ENCODE data around the gene TES.

TES gene

GRCh38 chr7:116265881-116266280 lies 55.5 kb downstream of the TES start:
- no peak overlapping the region for H3K4me3 ChIP-seq (replicated peaks; ENCODE audit: insufficient read depth, low read length)
- H3K27ac ChIP-seq (replicated peaks): no peak overlapping the region
- H3K27me3 ChIP-seq (ENCODE audit: insufficient read depth, poor library complexity, severe bottlenecking): no peaks in the 10 kb centered on the region
- DNase-seq (ENCODE audit: low read depth in 1 of 2, low spot score in 1 of 2): no peak
- TF ChIP-seq CTCF (IDR thresholded peaks at IDR 0.05; ENCODE audit: insufficient read depth, low read length) (no peak), GABPA (IDR thresholded peaks at IDR 0.05; ENCODE audit: low read depth) (no peak), POLR2AphosphoS5 (IDR thresholded peaks at IDR 0.05; ENCODE audit: low read depth) (no peak), SPI1 (IDR thresholded peaks at IDR 0.05; ENCODE audit: borderline replicate concordance, low read depth) (no peak), REST (IDR thresholded peaks at IDR 0.05; ENCODE audit: insufficient replicate concordance, low read depth) (no peak)

- no peak overlapping the region for H3K27ac ChIP-seq (replicated peaks)
Observed at GRCh38 chr7:116269466-116269865, 59.1 kb downstream of the TES start.

More at GRCh38 chr7:116269466-116269865, 59.1 kb downstream of the TES start:
- no peak for DNase-seq (ENCODE audit: low read depth in 1 of 2, low spot score in 1 of 2)
- no peak for TF ChIP-seq REST (IDR thresholded peaks at IDR 0.05; ENCODE audit: insufficient replicate concordance, low read depth)
- TF ChIP-seq GABPA (IDR thresholded peaks at IDR 0.05; ENCODE audit: low read depth): no peak
- no peak for TF ChIP-seq CTCF (IDR thresholded peaks at IDR 0.05; ENCODE audit: insufficient read depth, low read length)
- no peak for TF ChIP-seq POLR2AphosphoS5 (IDR thresholded peaks at IDR 0.05; ENCODE audit: low read depth)
- no peak for TF ChIP-seq SPI1 (IDR thresholded peaks at IDR 0.05; ENCODE audit: borderline replicate concordance, low read depth)
- peaks cover 2% of the 10 kb centered on the region for H3K27me3 ChIP-seq (ENCODE audit: insufficient read depth, poor library complexity, severe bottlenecking)
- no peak overlapping the region for H3K4me3 ChIP-seq (replicated peaks; ENCODE audit: insufficient read depth, low read length)
